DND-41 (cell line): ENCODE data around the gene GSAP.

Experiments used
- ATAC-seq: fragments of 200-7000 bp; cut with Tn5 transposase; 3 replicates; pipeline ENCODE4 v1.9.1; 2021; ENCODE audit warnings: low read depth; ENCODE audit not compliant: insufficient read depth
- DNase-seq: peaks from one replicate; pipeline ENCODE4 v3.0.0-alpha.2; 2020
- H2AFZ ChIP-seq: 2 replicates; pipeline ENCODE4 v1.6.0; 2012; ENCODE audit warnings: low read depth, low read length
- H3K27ac ChIP-seq: 2 replicates; pipeline ENCODE4 v1.5.1; 2012; ENCODE audit warnings: low read length, inconsistent platforms
- H3K27me3 ChIP-seq: fragments of 200-600 bp; sonication (generic); 2 replicates; pipeline ENCODE4 v1.6.0; 2012; ENCODE audit warnings: low read length, mild to moderate bottlenecking, inconsistent platforms; ENCODE audit not compliant: insufficient read depth, poor library complexity
- H3K36me3 ChIP-seq: 2 replicates; pipeline ENCODE4 v1.5.1; 2012; ENCODE audit warnings: low read length, inconsistent platforms; ENCODE audit not compliant: insufficient read depth
- H3K4me1 ChIP-seq: 2 replicates; pipeline ENCODE4 v1.5.1; 2012; ENCODE audit warnings: mild to moderate bottlenecking, low read length; ENCODE audit not compliant: insufficient read depth
- H3K4me2 ChIP-seq: 2 replicates; pipeline ENCODE4 v1.6.0; 2012; ENCODE audit warnings: mild to moderate bottlenecking, moderate library complexity, low read length, inconsistent platforms; ENCODE audit not compliant: insufficient read depth
- H3K4me3 ChIP-seq, 2 experiments: fragments of 200-600 bp in 1 of 2; shearing (Covaris generic) in 1 of 2; 2 replicates each; pipeline ENCODE4 v1.5.1; 2012 to 2016; ENCODE audit warnings: inconsistent platforms in 2 of 2, low read length in 2 of 2, mild to moderate bottlenecking in 2 of 2, low read depth in 1 of 2, moderate library complexity in 1 of 2
- H3K79me2 ChIP-seq: 2 replicates; pipeline ENCODE4 v1.6.0; 2012; ENCODE audit warnings: low read length, inconsistent platforms; ENCODE audit not compliant: insufficient read depth
- H3K9ac ChIP-seq: 2 replicates; pipeline ENCODE4 v1.6.0; 2012; ENCODE audit warnings: low read depth, mild to moderate bottlenecking, inconsistent platforms, low read length, moderate library complexity
- H3K9me3 ChIP-seq: 2 replicates; pipeline ENCODE4 v1.5.1; 2012; ENCODE audit warnings: low read length, moderate library complexity, mild to moderate bottlenecking, inconsistent platforms; ENCODE audit not compliant: insufficient read depth, severe bottlenecking
- H4K20me1 ChIP-seq: 2 replicates; pipeline ENCODE4 v1.6.0; 2012; ENCODE audit warnings: low read length; ENCODE audit not compliant: insufficient read depth
- EZH2 ChIP-seq: IDR thresholded peaks from 3 replicates; pipeline ENCODE4 v1.6.1; 2012; ENCODE audit warnings: borderline replicate concordance, low read depth, mild to moderate bottlenecking, moderate library complexity, low read length, inconsistent platforms; ENCODE audit not compliant: severe bottlenecking
- TF ChIP-seq, protein P1 (sequence below): IDR thresholded peaks from 2 replicates; pipeline ENCODE4 v1.5.1; 2012; ENCODE audit warnings: borderline replicate concordance, low read length, moderate library complexity, mild to moderate bottlenecking; ENCODE audit not compliant: poor library complexity, severe bottlenecking; ENCODE audit errors: extremely low read depth

Gene GSAP

DNA sequence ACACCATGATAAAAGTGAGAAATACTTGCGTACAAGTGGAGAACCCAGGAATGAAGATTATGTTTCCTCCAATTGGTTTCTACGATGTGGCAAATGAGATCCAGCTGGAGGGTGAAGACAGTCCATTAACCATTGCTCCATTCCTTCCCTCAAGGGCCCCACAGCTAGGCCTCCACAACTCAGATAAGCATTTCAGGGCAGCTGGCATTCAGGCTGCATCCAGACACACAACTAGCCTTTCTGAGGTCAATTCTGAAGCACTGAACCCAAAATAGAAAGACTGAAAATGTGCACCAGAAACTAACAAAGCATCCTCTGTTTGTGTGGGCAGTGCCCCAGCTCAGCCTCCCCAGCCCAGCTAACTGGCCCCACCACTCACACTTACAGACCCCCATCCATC, 94.8 kb downstream of the GSAP start:
- ATAC-seq, result no peak
- H4K20me1 ChIP-seq, result no peaks in the 10 kb centered on the region
- TF ChIP-seq, protein P1, sequence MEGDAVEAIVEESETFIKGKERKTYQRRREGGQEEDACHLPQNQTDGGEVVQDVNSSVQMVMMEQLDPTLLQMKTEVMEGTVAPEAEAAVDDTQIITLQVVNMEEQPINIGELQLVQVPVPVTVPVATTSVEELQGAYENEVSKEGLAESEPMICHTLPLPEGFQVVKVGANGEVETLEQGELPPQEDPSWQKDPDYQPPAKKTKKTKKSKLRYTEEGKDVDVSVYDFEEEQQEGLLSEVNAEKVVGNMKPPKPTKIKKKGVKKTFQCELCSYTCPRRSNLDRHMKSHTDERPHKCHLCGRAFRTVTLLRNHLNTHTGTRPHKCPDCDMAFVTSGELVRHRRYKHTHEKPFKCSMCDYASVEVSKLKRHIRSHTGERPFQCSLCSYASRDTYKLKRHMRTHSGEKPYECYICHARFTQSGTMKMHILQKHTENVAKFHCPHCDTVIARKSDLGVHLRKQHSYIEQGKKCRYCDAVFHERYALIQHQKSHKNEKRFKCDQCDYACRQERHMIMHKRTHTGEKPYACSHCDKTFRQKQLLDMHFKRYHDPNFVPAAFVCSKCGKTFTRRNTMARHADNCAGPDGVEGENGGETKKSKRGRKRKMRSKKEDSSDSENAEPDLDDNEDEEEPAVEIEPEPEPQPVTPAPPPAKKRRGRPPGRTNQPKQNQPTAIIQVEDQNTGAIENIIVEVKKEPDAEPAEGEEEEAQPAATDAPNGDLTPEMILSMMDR, result no peak
- TF ChIP-seq EZH2, result no peak
- no peak overlapping the region for H3K4me2 ChIP-seq
- no peak overlapping the region for H3K27ac ChIP-seq
- no peak overlapping the region for H3K9ac ChIP-seq
- no peaks in the 10 kb centered on the region for H3K9me3 ChIP-seq
- H3K4me1 ChIP-seq, result no peaks in the 10 kb centered on the region
- no peak for DNase-seq
- no peaks in the 10 kb centered on the region for H3K79me2 ChIP-seq
- H3K27me3 ChIP-seq, result no peaks in the 10 kb centered on the region
- no peaks in the 10 kb centered on the region for H3K36me3 ChIP-seq
- no peak overlapping the region for H3K4me3 ChIP-seq
- H2AFZ ChIP-seq, result no peak overlapping the region

DNA sequence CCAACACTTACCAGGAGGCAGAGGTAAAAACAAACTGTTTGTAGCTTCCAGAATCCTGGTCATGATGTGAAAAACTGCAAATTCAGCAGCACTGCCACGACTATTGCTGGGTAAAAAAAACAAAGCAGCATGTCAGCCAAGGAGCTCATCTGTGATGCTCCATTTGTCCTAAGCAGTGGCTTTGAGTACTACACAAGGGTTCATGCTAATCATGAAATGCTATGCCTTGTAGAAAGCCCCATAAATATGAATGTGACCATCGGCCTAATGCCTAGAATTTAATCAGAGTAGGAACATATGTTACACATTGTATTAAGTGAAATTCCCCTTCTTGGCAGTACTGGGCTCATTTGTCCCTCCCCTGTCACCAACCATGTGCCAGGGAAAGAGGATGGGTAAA, 95.4 kb downstream of the GSAP start:
- Histone ChIP-seq H3K27me3 (no peaks in the 10 kb centered on the region), H3K4me3 (no peak overlapping the region), H3K79me2 (no peaks in the 10 kb centered on the region), H3K4me1 (no peaks in the 10 kb centered on the region), H3K4me2 (no peak overlapping the region), H3K27ac (no peak overlapping the region), H3K36me3 (no peaks in the 10 kb centered on the region), H4K20me1 (no peaks in the 10 kb centered on the region), H2AFZ (no peak overlapping the region), H3K9ac (no peak overlapping the region), H3K9me3 (no peaks in the 10 kb centered on the region)
- DNase-seq, result no peak
- TF ChIP-seq, protein P1, result no peak
- TF ChIP-seq EZH2, result no peak
- ATAC-seq, result no peak

DNA sequence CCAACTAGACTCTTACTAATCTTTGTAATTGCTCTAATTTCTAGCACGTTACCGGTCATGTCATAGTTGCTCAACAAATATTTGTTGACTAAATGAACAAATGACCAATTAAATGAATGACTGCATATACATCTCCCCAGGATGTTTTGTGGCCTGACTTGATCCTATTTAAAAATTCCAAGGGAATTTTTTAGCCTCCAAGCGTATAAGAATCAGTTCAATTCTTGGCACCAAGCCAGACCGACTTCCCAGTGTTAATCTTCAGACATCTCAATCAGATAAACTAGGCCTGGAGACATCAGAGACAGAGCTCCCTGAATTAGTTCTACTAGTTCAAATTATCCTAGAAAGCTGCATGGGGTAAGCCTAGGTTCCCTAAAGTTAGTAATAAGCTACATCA, 96.0 kb downstream of the GSAP start:
- no peak overlapping the region for H3K9ac ChIP-seq
- no peaks in the 10 kb centered on the region for H3K27me3 ChIP-seq
- no peaks in the 10 kb centered on the region for H3K79me2 ChIP-seq
- no peaks in the 10 kb centered on the region for H3K36me3 ChIP-seq
- DNase-seq (no peak), ATAC-seq (no peak)
- no peak overlapping the region for H2AFZ ChIP-seq
- H3K4me1 ChIP-seq, result no peaks in the 10 kb centered on the region
- H3K27ac ChIP-seq, result no peak overlapping the region
- H3K4me2 ChIP-seq, result no peak overlapping the region
- no peaks in the 10 kb centered on the region for H3K9me3 ChIP-seq
- H4K20me1 ChIP-seq, result no peaks in the 10 kb centered on the region
- TF ChIP-seq EZH2, result no peak
- TF ChIP-seq, protein P1, result no peak
- no peak overlapping the region for H3K4me3 ChIP-seq

DNA sequence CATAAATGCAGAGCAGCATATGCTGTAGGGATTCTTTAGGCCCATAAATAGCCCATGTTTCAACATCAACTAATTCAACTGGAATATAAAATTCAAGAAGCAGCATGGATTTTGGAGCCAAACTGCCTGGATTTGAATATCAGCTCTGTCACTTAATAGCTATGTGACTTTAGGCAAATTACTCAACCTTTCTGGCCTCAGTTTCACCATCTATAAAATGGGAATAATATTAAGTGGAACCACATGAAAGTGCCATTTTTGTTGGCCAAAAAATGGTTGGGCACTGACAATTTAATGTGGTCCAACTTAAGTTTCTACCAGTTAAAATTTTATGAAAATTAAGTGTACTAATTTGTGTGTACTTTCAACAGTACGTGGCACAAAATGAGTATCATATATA, 98.1 kb downstream of the GSAP start:
- no peak for DNase-seq
- no peaks in the 10 kb centered on the region for H3K79me2 ChIP-seq
- H2AFZ ChIP-seq, result no peak overlapping the region
- no peak for ATAC-seq
- no peak overlapping the region for H3K9ac ChIP-seq
- no peak overlapping the region for H3K4me3 ChIP-seq
- H3K27ac ChIP-seq, result no peak overlapping the region
- no peak overlapping the region for H3K4me2 ChIP-seq
- H3K36me3 ChIP-seq, result no peaks in the 10 kb centered on the region
- H3K27me3 ChIP-seq, result no peaks in the 10 kb centered on the region
- no peaks in the 10 kb centered on the region for H3K4me1 ChIP-seq
- no peak for TF ChIP-seq EZH2
- TF ChIP-seq, protein P1, result no peak
- no peaks in the 10 kb centered on the region for H3K9me3 ChIP-seq
- no peaks in the 10 kb centered on the region for H4K20me1 ChIP-seq
